Esophagus squamous epithelium (tissue), 4 donors: ENCODE measurements around the gene ATP8B1.

ENCODE experiments used
- CTCF ChIP-seq, 6 experiments: fragments of 450-650 bp in 4 of 6; fragments of 200-600 bp in 2 of 6; sonication (generic) in 2 of 6; IDR thresholded peaks; one replicate each; pipeline ENCODE4 v1.5.1; 2016 to 2019; ENCODE audit warnings: antibody characterized with exemption in 6 of 6, mild to moderate bottlenecking in 4 of 6, moderate library complexity in 4 of 6
- POLR2A ChIP-seq, 4 donors: fragments of 450-650 bp; IDR thresholded peaks; one replicate each; pipeline ENCODE4 v1.6.1; 2017; ENCODE audit warnings: antibody characterized with exemption in 4 of 4, mild to moderate bottlenecking in 4 of 4, moderate library complexity in 3 of 4

- TF ChIP-seq CTCF (IDR thresholded peaks at IDR 0.05) (no peak), POLR2A (IDR thresholded peaks at IDR 0.05) (no peak)
Measured at GRCh38 chr18:57755473-57756067, 47.5 kb downstream of the ATP8B1 start.
